GM23338 (cell line): ENCODE data around the gene GDAP1L1. TPM values are rescaled to one million over a fixed set of nuclear protein-coding genes. Genes with fewer than 3 reads are reported as not detected.

Source experiments
- ATAC-seq: fragments of 200-7000 bp; cut with Tn5 transposase; 3 replicates; pipeline ENCODE4 v1.9.1; 2020
- DNase-seq: peaks from one replicate; pipeline ENCODE4 v3.0.0-alpha.2; 2015; ENCODE audit warnings: low spot score
- H2AFZ ChIP-seq: fragments of 200-600 bp; sonication (generic); 2 replicates; pipeline ENCODE4 v1.8.0; 2016; ENCODE audit warnings: antibody characterized with exemption, mild to moderate bottlenecking, moderate library complexity
- H3F3A ChIP-seq: fragments of 200-600 bp; sonication (generic); replicated peaks from 2 replicates; pipeline ENCODE4 v1.8.0; 2017; ENCODE audit warnings: antibody characterized with exemption, mixed run types, low read depth
- H3K27ac ChIP-seq: fragments of 200-600 bp; sonication (generic); 2 replicates; pipeline ENCODE4 v1.6.1; 2016; ENCODE audit warnings: low read depth
- H3K27me3 ChIP-seq: fragments of 200-600 bp; sonication (generic); 2 replicates; pipeline ENCODE4 v1.8.0; 2016; ENCODE audit warnings: mild to moderate bottlenecking, mixed run types, moderate library complexity; ENCODE audit not compliant: insufficient read depth
- H3K36me3 ChIP-seq: fragments of 200-600 bp; sonication (generic); 2 replicates; pipeline ENCODE4 v1.8.0; 2016; ENCODE audit warnings: mild to moderate bottlenecking; ENCODE audit not compliant: insufficient read depth
- H3K4me1 ChIP-seq: fragments of 200-600 bp; sonication (generic); 2 replicates; pipeline ENCODE4 v1.8.0; 2016; ENCODE audit warnings: mild to moderate bottlenecking, moderate library complexity; ENCODE audit not compliant: insufficient read depth
- H3K4me2 ChIP-seq: fragments of 200-600 bp; sonication (generic); 2 replicates; pipeline ENCODE4 v1.7.1; 2017; ENCODE audit warnings: mixed run types
- H3K4me3 ChIP-seq: fragments of 200-600 bp; sonication (generic); 2 replicates; pipeline ENCODE4 v1.6.1; 2016; ENCODE audit warnings: mixed run types
- H3K79me2 ChIP-seq: fragments of 200-600 bp; sonication (generic); replicated peaks from 2 replicates; pipeline ENCODE4 v1.8.0; 2017; ENCODE audit warnings: mild to moderate bottlenecking; ENCODE audit not compliant: insufficient read depth
- H3K9me2 ChIP-seq: fragments of 200-600 bp; sonication (generic); 2 replicates; pipeline ENCODE4 v1.8.0; 2017; ENCODE audit not compliant: insufficient read depth
- H4K20me1 ChIP-seq: fragments of 200-600 bp; sonication (generic); replicated peaks from 2 replicates; pipeline ENCODE4 v1.8.0; 2017; ENCODE audit warnings: mild to moderate bottlenecking; ENCODE audit not compliant: insufficient read depth
- H3K27ac Mint-ChIP-seq: 2 replicates; pipeline ENCODE4 v1.8.0; 2020; ENCODE audit warnings: inconsistent platforms, mild to moderate bottlenecking, moderate library complexity, mixed read lengths
- H3K27me3 Mint-ChIP-seq: 3 replicates; pipeline ENCODE4 v1.8.0; 2022; ENCODE audit warnings: low read depth, mild to moderate bottlenecking, moderate library complexity, mixed read lengths, inconsistent platforms; ENCODE audit not compliant: insufficient read depth, poor library complexity
- H3K36me3 Mint-ChIP-seq: 3 replicates; pipeline ENCODE4 v1.8.0; 2021; ENCODE audit warnings: low read depth, mild to moderate bottlenecking, inconsistent platforms, moderate library complexity, mixed read lengths
- H3K4me1 Mint-ChIP-seq: 3 replicates; pipeline ENCODE4 v1.8.0; 2020; ENCODE audit warnings: mild to moderate bottlenecking, inconsistent platforms, mixed read lengths
- H3K4me3 Mint-ChIP-seq: 3 replicates; pipeline ENCODE4 v1.8.0; 2021; ENCODE audit warnings: moderate library complexity, mild to moderate bottlenecking, inconsistent platforms, mixed read lengths
- H3K9me3 Mint-ChIP-seq: 3 replicates; pipeline ENCODE4 v1.8.0; 2020; ENCODE audit warnings: moderate library complexity, mild to moderate bottlenecking, inconsistent platforms, mixed read lengths
- CREB1 ChIP-seq: fragments of 250-450 bp; sonication (Bioruptor Pico); IDR thresholded peaks from 2 replicates; pipeline ENCODE4 v1.5.0; 2020; ENCODE audit warnings: low read depth, mild to moderate bottlenecking, moderate library complexity
- EZH2 ChIP-seq: fragments of 200-600 bp; sonication (generic); IDR thresholded peaks from one replicate; pipeline ENCODE4 v1.8.0; 2017; ENCODE audit warnings: antibody characterized with exemption, mild to moderate bottlenecking, low read depth; ENCODE audit not compliant: unreplicated experiment
- EZH2phosphoT487 ChIP-seq: fragments of 200-600 bp; sonication (generic); IDR thresholded peaks from one replicate; pipeline ENCODE4 v1.8.1; 2018; ENCODE audit warnings: antibody characterized with exemption; ENCODE audit not compliant: unreplicated experiment
- JUNB ChIP-seq: IDR thresholded peaks from one replicate; pipeline ENCODE4 v1.6.1; 2016; ENCODE audit warnings: antibody characterized with exemption; ENCODE audit not compliant: unreplicated experiment
- NANOG ChIP-seq: IDR thresholded peaks from 2 replicates; pipeline ENCODE4 v1.6.1; 2016; ENCODE audit warnings: antibody characterized with exemption, borderline replicate concordance
- POLR2AphosphoS5 ChIP-seq: IDR thresholded peaks from 2 replicates; pipeline ENCODE4 v1.6.1; 2016; ENCODE audit warnings: antibody characterized with exemption, low read depth
- STAT1 ChIP-seq: IDR thresholded peaks from one replicate; pipeline ENCODE4 v1.6.1; 2016; ENCODE audit warnings: antibody characterized with exemption; ENCODE audit not compliant: unreplicated experiment
- ZNF114 ChIP-seq: fragments of 250-450 bp; sonication (Bioruptor Pico); IDR thresholded peaks from 2 replicates; pipeline ENCODE4 v1.5.0; 2020; ENCODE audit warnings: mild to moderate bottlenecking, moderate library complexity
- ZNF331 ChIP-seq: fragments of 250-450 bp; sonication (Bioruptor Pico); IDR thresholded peaks from 2 replicates; pipeline ENCODE4 v1.5.0; 2020; ENCODE audit warnings: low read depth, mild to moderate bottlenecking, moderate library complexity
- polyA plus RNA-seq: library from polyadenylated mRNA; unstranded; fragments of >200 nt; fragmentation: Nextera tagmentation; extraction: Ambion mirVana; gene quantifications from 2 replicates; pipeline ENCODE4 v1.2.1, GENCODE V29; 2016
- total RNA-seq: library from RNA; depleted of rRNA; stranded (reverse); fragments of >200 nt; shearing (Covaris generic); gene quantifications from 2 replicates; pipeline ENCODE4 v1.2.3, GENCODE V29; 2014
- TF ChIP-seq, protein P1 (sequence below): IDR thresholded peaks from 2 replicates; pipeline ENCODE4 v1.6.1; 2016; ENCODE audit warnings: antibody characterized with exemption
- TF ChIP-seq, protein P2 (sequence below): IDR thresholded peaks from one replicate; pipeline ENCODE4 v1.6.1; 2018; ENCODE audit warnings: antibody characterized with exemption; ENCODE audit not compliant: unreplicated experiment
- TF ChIP-seq, protein P3 (sequence below), 2 experiments: fragments of 200-600 bp in 1 of 2; sonication (generic) in 1 of 2; conservative IDR thresholded peaks; 2 replicates each; pipeline versions ENCODE4 v1.5.1 to v1.6.1; 2016 to 2017; ENCODE audit warnings: antibody characterized with exemption in 2 of 2, low read depth in 2 of 2, mild to moderate bottlenecking in 2 of 2, moderate library complexity in 1 of 2
- TF ChIP-seq, protein P4 (sequence below): fragments of 250-450 bp; sonication (Bioruptor Pico); IDR thresholded peaks from 2 replicates; pipeline ENCODE4 v1.5.0; 2020; ENCODE audit warnings: mild to moderate bottlenecking, moderate library complexity

The GDAP1L1 gene
- total and polyA plus RNA-seq, 2 experiments from 2014 or later: 4.5 to 11.2 TPM

DNA sequence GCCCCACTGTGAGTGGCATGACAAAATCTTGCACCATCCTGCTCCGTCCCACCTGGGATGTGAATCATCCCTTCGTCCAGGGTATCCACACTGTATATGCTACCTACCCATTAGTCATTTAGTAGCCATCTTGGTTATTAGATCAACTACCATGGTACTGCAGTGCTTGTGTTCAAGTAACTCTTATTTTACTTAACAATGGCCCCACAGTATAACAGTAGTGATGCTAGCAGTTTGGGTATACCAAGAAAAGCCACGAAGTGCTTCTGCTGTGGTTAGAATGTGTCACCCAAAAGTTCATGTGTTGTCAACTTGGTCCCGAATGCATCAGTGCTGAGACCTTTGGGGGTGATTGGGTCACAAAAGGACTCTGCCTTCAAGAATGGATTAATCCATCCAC, 48.2 kb upstream of the GDAP1L1 start:
- no peaks in the 10 kb centered on the region for H3K9me2 ChIP-seq
- no peaks in the 10 kb centered on the region for H3F3A ChIP-seq
- H3K79me2 ChIP-seq: peaks cover 26% of the 10 kb centered on the region
- peaks cover 26% of the 10 kb centered on the region for H4K20me1 ChIP-seq
- H3K27me3 ChIP-seq: no peaks in the 10 kb centered on the region
- Mint-ChIP-seq H3K4me1 (no peaks in the 10 kb centered on the region), H3K27ac (no peak overlapping the region), H3K36me3 (peaks cover 65% of the 10 kb centered on the region), H3K4me3 (no peak overlapping the region), H3K27me3 (peaks cover 2% of the 10 kb centered on the region), H3K9me3 (no peaks in the 10 kb centered on the region)
- no peaks in the 10 kb centered on the region for H3K4me1 ChIP-seq
- no peak for TF ChIP-seq STAT1
- TF ChIP-seq, protein P1, sequence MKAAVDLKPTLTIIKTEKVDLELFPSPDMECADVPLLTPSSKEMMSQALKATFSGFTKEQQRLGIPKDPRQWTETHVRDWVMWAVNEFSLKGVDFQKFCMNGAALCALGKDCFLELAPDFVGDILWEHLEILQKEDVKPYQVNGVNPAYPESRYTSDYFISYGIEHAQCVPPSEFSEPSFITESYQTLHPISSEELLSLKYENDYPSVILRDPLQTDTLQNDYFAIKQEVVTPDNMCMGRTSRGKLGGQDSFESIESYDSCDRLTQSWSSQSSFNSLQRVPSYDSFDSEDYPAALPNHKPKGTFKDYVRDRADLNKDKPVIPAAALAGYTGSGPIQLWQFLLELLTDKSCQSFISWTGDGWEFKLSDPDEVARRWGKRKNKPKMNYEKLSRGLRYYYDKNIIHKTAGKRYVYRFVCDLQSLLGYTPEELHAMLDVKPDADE: no peak
- TF ChIP-seq CREB1: no peak
- no peak for TF ChIP-seq NANOG
- no peak for TF ChIP-seq ZNF331
- no peak for TF ChIP-seq JUNB
- TF ChIP-seq, protein P2, sequence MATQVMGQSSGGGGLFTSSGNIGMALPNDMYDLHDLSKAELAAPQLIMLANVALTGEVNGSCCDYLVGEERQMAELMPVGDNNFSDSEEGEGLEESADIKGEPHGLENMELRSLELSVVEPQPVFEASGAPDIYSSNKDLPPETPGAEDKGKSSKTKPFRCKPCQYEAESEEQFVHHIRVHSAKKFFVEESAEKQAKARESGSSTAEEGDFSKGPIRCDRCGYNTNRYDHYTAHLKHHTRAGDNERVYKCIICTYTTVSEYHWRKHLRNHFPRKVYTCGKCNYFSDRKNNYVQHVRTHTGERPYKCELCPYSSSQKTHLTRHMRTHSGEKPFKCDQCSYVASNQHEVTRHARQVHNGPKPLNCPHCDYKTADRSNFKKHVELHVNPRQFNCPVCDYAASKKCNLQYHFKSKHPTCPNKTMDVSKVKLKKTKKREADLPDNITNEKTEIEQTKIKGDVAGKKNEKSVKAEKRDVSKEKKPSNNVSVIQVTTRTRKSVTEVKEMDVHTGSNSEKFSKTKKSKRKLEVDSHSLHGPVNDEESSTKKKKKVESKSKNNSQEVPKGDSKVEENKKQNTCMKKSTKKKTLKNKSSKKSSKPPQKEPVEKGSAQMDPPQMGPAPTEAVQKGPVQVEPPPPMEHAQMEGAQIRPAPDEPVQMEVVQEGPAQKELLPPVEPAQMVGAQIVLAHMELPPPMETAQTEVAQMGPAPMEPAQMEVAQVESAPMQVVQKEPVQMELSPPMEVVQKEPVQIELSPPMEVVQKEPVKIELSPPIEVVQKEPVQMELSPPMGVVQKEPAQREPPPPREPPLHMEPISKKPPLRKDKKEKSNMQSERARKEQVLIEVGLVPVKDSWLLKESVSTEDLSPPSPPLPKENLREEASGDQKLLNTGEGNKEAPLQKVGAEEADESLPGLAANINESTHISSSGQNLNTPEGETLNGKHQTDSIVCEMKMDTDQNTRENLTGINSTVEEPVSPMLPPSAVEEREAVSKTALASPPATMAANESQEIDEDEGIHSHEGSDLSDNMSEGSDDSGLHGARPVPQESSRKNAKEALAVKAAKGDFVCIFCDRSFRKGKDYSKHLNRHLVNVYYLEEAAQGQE: no peak
- no peak for TF ChIP-seq POLR2AphosphoS5
- TF ChIP-seq, protein P3, sequence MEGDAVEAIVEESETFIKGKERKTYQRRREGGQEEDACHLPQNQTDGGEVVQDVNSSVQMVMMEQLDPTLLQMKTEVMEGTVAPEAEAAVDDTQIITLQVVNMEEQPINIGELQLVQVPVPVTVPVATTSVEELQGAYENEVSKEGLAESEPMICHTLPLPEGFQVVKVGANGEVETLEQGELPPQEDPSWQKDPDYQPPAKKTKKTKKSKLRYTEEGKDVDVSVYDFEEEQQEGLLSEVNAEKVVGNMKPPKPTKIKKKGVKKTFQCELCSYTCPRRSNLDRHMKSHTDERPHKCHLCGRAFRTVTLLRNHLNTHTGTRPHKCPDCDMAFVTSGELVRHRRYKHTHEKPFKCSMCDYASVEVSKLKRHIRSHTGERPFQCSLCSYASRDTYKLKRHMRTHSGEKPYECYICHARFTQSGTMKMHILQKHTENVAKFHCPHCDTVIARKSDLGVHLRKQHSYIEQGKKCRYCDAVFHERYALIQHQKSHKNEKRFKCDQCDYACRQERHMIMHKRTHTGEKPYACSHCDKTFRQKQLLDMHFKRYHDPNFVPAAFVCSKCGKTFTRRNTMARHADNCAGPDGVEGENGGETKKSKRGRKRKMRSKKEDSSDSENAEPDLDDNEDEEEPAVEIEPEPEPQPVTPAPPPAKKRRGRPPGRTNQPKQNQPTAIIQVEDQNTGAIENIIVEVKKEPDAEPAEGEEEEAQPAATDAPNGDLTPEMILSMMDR (conservative IDR thresholded peaks at IDR 0.05; ENCODE audit: low read depth in 2 of 2): no peak
- TF ChIP-seq EZH2phosphoT487: no peak
- no peak for TF ChIP-seq ZNF114 (CRISPR knock-in tag)
- no peak for TF ChIP-seq EZH2
- TF ChIP-seq, protein P4, sequence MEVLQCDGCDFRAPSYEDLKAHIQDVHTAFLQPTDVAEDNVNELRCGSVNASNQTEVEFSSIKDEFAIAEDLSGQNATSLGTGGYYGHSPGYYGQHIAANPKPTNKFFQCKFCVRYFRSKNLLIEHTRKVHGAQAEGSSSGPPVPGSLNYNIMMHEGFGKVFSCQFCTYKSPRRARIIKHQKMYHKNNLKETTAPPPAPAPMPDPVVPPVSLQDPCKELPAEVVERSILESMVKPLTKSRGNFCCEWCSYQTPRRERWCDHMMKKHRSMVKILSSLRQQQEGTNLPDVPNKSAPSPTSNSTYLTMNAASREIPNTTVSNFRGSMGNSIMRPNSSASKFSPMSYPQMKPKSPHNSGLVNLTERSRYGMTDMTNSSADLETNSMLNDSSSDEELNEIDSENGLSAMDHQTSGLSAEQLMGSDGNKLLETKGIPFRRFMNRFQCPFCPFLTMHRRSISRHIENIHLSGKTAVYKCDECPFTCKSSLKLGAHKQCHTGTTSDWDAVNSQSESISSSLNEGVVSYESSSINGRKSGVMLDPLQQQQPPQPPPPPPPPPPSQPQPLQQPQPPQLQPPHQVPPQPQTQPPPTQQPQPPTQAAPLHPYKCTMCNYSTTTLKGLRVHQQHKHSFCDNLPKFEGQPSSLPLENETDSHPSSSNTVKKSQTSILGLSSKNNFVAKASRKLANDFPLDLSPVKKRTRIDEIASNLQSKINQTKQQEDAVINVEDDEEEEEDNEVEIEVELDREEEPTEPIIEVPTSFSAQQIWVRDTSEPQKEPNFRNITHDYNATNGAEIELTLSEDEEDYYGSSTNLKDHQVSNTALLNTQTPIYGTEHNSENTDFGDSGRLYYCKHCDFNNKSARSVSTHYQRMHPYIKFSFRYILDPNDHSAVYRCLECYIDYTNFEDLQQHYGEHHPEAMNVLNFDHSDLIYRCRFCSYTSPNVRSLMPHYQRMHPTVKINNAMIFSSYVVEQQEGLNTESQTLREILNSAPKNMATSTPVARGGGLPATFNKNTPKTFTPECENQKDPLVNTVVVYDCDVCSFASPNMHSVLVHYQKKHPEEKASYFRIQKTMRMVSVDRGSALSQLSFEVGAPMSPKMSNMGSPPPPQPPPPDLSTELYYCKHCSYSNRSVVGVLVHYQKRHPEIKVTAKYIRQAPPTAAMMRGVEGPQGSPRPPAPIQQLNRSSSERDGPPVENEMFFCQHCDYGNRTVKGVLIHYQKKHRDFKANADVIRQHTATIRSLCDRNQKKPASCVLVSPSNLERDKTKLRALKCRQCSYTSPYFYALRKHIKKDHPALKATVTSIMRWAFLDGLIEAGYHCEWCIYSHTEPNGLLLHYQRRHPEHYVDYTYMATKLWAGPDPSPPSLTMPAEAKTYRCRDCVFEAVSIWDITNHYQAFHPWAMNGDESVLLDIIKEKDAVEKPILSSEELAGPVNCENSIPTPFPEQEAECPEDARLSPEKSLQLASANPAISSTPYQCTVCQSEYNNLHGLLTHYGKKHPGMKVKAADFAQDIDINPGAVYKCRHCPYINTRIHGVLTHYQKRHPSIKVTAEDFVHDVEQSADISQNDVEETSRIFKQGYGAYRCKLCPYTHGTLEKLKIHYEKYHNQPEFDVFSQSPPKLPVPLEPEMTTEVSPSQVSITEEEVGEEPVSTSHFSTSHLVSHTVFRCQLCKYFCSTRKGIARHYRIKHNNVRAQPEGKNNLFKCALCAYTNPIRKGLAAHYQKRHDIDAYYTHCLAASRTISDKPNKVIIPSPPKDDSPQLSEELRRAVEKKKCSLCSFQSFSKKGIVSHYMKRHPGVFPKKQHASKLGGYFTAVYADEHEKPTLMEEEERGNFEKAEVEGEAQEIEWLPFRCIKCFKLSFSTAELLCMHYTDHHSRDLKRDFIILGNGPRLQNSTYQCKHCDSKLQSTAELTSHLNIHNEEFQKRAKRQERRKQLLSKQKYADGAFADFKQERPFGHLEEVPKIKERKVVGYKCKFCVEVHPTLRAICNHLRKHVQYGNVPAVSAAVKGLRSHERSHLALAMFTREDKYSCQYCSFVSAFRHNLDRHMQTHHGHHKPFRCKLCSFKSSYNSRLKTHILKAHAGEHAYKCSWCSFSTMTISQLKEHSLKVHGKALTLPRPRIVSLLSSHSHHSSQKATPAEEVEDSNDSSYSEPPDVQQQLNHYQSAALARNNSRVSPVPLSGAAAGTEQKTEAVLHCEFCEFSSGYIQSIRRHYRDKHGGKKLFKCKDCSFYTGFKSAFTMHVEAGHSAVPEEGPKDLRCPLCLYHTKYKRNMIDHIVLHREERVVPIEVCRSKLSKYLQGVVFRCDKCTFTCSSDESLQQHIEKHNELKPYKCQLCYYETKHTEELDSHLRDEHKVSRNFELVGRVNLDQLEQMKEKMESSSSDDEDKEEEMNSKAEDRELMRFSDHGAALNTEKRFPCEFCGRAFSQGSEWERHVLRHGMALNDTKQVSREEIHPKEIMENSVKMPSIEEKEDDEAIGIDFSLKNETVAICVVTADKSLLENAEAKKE (CRISPR knock-in tag): no peak
- H3K27ac ChIP-seq: no peak overlapping the region
- ATAC-seq (no peak), DNase-seq (no peak)
- H3K36me3 ChIP-seq: peaks cover 41% of the 10 kb centered on the region; the same call in 1 of the 2 replicates
- H3K4me3 ChIP-seq: no peak overlapping the region
- H3K4me2 ChIP-seq: no peak overlapping the region
- no peak overlapping the region for H2AFZ ChIP-seq
